Liver (tissue), 3 donors: ENCODE data around the gene CAMSAP1.

Experiments
- ATF3 ChIP-seq: IDR thresholded peaks from 2 replicates; pipeline ENCODE4 v1.6.1; 2016; ENCODE audit warnings: antibody characterized with exemption
- CTCF ChIP-seq: fragments of 150-350 bp; IDR thresholded peaks from 2 replicates; pipeline ENCODE4 v1.5.1; 2017; ENCODE audit warnings: improper control_type of control experiment, low read depth, low read length; ENCODE audit not compliant: missing input control
- MAX ChIP-seq: IDR thresholded peaks from 2 replicates; pipeline ENCODE4 v1.6.1; 2016; ENCODE audit warnings: antibody characterized with exemption
- NR2F2 ChIP-seq: IDR thresholded peaks from 2 replicates; pipeline ENCODE4 v1.6.1; 2016; ENCODE audit warnings: antibody characterized with exemption
- RAD21 ChIP-seq, 2 donors: IDR thresholded peaks; 2 replicates each; pipeline ENCODE4 v1.6.1; 2016; ENCODE audit warnings: antibody characterized with exemption in 2 of 2, mild to moderate bottlenecking in 2 of 2
- REST ChIP-seq: IDR thresholded peaks from 2 replicates; pipeline ENCODE4 v1.6.1; 2016; ENCODE audit warnings: antibody characterized with exemption, mild to moderate bottlenecking
- RXRA ChIP-seq, 2 donors: IDR thresholded peaks; 2 replicates each; pipeline ENCODE4 v1.6.1; 2017 to 2018; ENCODE audit warnings: antibody characterized with exemption in 2 of 2, mild to moderate bottlenecking in 1 of 2
- SP1 ChIP-seq: IDR thresholded peaks from 2 replicates; pipeline ENCODE4 v1.6.1; 2018; ENCODE audit warnings: antibody characterized with exemption, mild to moderate bottlenecking
- TAF1 ChIP-seq: conservative IDR thresholded peaks from 2 replicates; pipeline ENCODE4 v1.6.1; 2016; ENCODE audit warnings: antibody characterized with exemption, mild to moderate bottlenecking
- YY1 ChIP-seq: IDR thresholded peaks from 2 replicates; pipeline ENCODE4 v1.6.1; 2016; ENCODE audit warnings: antibody characterized with exemption, mild to moderate bottlenecking
- donor health status: healthy.
- donor health status: healthy.

- TF ChIP-seq CTCF (no peak), ATF3 (no peak), REST (no peak), TAF1 (no peak), RAD21 (IDR thresholded peaks at IDR 0.05) (no peak), RXRA (IDR thresholded peaks at IDR 0.05) (no peak), YY1 (no peak), MAX (no peak), NR2F2 (no peak), SP1 (no peak)
Measured at GRCh38 chr9:135885100-135885853, 22.1 kb downstream of the CAMSAP1 start.
